HUES48 (cell line): ENCODE measurements around the gene CDC20B.

Experiments used
- H3K27ac ChIP-seq: one replicate; pipeline ENCODE4 v1.7.0; 2013; ENCODE audit warnings: low read depth, low read length, inconsistent platforms
- H3K27me3 ChIP-seq: 2 replicates; pipeline ENCODE4 v1.6.1; 2013; ENCODE audit warnings: mild to moderate bottlenecking, low read length; ENCODE audit not compliant: control insufficient read depth, insufficient read depth
- H3K36me3 ChIP-seq: 2 replicates; pipeline ENCODE4 v1.6.1; 2013; ENCODE audit warnings: low read length; ENCODE audit not compliant: control insufficient read depth, insufficient read depth
- H3K4me1 ChIP-seq: 2 replicates; pipeline ENCODE4 v1.6.1; 2013; ENCODE audit warnings: mild to moderate bottlenecking, low read length; ENCODE audit not compliant: control insufficient read depth, insufficient read depth
- H3K4me3 ChIP-seq: 2 replicates; pipeline ENCODE4 v1.5.1; 2013; ENCODE audit warnings: mild to moderate bottlenecking, low read depth, low read length
- H3K9ac ChIP-seq: 2 replicates; pipeline ENCODE4 v1.6.1; 2013; ENCODE audit warnings: mild to moderate bottlenecking, low read depth, low read length, moderate library complexity
- H3K9me3 ChIP-seq: 2 replicates; pipeline ENCODE4 v1.6.1; 2013; ENCODE audit warnings: low read length; ENCODE audit not compliant: control insufficient read depth, insufficient read depth

CDC20B gene

DNA sequence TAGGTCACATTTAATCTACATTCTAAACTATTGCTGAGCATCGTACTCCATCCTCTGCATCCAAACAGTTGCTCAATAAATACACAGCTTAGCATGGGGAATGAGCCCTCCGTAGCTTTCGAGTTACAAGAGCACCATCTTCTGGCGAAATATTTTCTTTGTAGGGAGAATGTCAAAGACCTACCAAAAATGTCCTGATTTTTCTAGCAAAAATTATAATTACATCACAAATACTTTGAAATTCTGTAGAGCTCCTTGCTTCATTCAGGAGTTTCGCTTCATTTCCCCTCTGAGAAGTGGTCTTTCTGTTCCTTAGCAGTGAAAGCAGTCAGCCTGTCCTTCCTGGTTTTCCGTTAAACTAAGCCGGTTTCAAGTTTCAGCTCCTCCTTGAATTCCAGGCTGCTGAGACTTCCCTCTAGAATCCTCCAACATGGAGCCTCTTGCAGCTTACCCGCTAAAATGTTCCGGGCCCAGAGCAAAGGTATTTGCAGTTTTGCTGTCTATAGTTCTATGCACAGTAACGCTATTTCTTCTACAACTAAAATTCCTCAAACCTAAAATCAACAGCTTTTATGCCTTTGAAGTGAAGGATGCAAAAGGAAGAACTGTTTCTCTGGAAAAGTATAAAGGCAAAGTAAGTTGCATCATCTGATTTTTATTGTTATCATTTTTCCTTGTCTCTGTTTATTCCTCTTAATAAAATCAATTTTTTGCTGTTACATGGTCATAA, 13.0 kb downstream of the CDC20B start, which contains the start of gene GPX8:
Gene GPX8 (plus strand): TSS at position 409 of the 730 bp plus-strand sequence. CDS start 22 bp downstream, at position 431.
- peak within 1 kb of the TSS; percentile 85 for H3K27ac ChIP-seq

DNA sequence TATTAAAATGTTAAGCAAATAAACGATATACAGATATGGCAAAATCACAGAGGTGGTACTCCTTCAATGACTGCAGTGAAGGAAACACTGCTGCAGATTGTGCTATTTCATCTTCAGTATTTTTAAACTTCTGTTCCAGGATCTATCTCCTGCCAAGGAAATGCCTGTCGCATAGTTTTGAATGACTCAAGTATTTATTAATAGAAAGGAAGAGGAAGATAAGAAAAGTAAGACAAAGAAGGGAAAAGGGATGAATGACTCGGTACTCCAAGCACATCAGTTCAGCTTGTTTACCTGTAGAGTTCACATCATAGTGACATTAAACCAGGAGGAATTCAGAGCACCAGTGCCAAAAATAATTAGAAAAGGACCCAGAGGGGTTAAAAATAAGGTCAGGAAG, 18.1 kb downstream of the CDC20B start:
- no peak overlapping the region for H3K9ac ChIP-seq
- no peaks in the 10 kb centered on the region for H3K36me3 ChIP-seq
- H3K9me3 ChIP-seq: no peaks in the 10 kb centered on the region
- H3K27me3 ChIP-seq: no peaks in the 10 kb centered on the region
- H3K4me3 ChIP-seq: no peak overlapping the region
- H3K4me1 ChIP-seq: no peaks in the 10 kb centered on the region
- no peak overlapping the region for H3K27ac ChIP-seq

More for the DNA sequence above, 13.0 kb downstream of the CDC20B start, which contains the start of gene GPX8:
- Histone ChIP-seq H3K9ac (peak within 1 kb of the TSS; percentile 92), H3K4me3 (peak within 1 kb of the TSS; percentile 83), H3K9me3 (no peaks in the 10 kb centered on the region), H3K4me1 (no peaks in the 10 kb centered on the region), H3K27me3 (no peaks in the 10 kb centered on the region), H3K36me3 (peaks cover 35% of the 10 kb centered on the region)

DNA sequence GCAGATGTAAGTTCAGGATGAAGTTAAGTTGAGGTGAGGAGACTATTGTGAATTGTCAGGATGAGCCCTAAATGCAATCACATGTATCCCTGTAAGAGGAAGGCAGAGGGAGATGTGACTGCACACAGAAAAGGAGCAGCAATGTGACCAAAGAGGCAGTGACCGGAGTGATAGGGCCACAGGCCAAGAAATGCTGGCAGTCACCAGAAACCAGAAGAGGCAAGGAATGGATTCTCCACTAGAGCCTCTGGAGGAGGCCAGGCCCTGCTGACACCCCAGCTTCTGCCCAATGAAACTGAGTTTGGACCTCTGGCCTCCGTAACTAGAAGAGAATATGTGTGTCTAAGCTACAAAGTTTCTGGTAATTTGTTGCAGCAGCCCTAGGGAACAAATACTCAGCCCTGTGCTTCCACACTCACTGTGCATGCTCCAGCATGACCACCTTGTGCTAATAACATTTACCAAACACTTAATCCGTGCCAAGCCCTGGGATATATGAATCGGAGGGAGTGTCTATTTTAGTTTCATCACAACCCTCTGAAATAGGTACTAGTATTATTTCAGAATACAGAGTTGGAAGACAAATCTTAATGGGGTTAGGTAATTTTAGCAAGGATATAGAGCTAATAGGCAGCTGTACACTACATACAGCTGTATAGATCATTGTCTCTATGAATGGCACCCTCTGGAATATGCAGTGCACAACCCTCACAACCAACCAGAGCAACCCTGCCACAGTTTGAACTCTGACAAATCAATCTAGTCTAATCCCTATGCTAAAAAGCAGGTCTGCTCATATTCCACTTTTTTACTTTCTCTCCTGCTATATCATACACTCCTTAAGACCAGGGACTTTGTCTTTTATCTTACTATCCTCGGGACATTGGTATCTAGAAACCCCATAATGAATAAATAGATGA, 20.8 kb downstream of the CDC20B start:
- no peak overlapping the region for H3K4me3 ChIP-seq
- H3K36me3 ChIP-seq: no peaks in the 10 kb centered on the region
- no peaks in the 10 kb centered on the region for H3K4me1 ChIP-seq
- H3K27me3 ChIP-seq: no peaks in the 10 kb centered on the region
- no peak overlapping the region for H3K9ac ChIP-seq
- no peaks in the 10 kb centered on the region for H3K9me3 ChIP-seq
- H3K27ac ChIP-seq: no peak overlapping the region

DNA sequence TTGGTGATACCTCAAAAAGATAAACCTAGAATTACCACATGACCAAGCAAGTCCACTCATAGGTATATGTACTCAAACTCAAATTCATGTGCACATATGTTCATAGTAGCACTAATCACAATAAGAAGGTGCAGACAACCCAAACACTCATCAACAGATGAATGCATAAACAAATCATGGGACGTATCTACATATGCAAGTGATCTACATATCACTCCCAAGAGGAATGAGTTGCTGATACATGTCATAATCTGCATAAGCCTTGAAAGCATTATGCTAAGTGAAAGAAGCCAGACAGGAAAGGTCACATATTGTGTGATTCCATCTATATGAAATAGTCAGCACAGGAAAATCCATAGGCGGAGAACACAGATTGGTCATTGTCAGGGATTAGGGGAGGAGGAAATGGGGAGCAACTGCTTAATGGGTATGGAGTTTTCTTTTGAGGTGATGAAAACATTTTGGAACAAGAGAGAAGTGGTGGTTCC, 23.6 kb downstream of the CDC20B start:
- Histone ChIP-seq H3K4me3 (no peak overlapping the region), H3K4me1 (no peaks in the 10 kb centered on the region), H3K36me3 (no peaks in the 10 kb centered on the region), H3K9me3 (no peaks in the 10 kb centered on the region), H3K9ac (no peak overlapping the region), H3K27me3 (no peaks in the 10 kb centered on the region), H3K27ac (no peak overlapping the region)

DNA sequence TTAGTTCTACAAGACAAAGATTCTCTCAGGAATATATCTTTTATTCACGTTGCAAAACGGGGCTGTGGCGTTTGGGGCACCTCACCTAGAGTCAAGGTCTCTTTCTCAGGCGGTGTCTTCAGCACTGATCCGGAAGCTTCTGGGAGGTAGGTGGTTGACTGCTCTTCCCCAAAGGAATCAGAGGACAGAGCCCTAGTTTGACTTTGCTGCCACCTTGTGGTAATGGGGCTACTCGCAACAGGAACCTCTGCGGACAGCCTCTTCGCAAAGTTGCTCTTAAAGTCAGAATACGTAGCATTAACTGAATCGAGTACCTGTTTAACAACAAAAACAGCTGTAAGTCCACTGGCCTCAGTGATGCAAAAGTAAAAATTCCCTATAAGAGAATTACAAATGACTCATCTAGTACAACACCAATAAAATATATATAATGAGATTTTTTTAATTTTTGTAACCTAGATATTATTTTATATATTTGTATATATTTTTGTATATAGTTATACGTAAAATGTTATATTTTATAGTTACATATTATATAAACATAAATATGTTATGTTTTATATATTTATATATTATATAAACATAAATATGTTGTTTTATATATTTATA, 26.3 kb downstream of the CDC20B start:
- no peaks in the 10 kb centered on the region for H3K4me1 ChIP-seq
- H3K27me3 ChIP-seq: no peaks in the 10 kb centered on the region
- no peaks in the 10 kb centered on the region for H3K9me3 ChIP-seq
- no peak overlapping the region for H3K27ac ChIP-seq
- H3K9ac ChIP-seq: no peak overlapping the region
- no peak overlapping the region for H3K4me3 ChIP-seq
- no peaks in the 10 kb centered on the region for H3K36me3 ChIP-seq

DNA sequence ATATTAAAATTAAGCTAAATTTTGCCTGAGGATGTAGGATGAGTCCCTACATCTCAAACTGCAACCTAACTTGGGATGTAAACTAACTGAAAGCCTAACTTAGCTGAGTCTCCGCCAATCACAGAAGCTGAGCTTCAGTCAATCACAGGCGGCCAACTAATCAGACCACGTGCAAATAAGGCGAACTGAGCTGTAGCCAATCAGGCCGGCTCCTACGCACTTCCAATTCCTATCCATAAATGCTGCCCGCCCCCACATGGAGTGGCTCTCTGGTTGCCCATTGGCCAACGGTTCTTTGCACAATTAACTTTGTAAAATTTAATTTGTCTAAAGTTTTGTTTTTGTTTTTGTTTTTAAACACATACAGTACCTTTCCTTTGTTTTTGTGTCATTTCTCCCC, 26.9 kb downstream of the CDC20B start:
- Histone ChIP-seq H3K36me3 (no peaks in the 10 kb centered on the region), H3K27me3 (no peaks in the 10 kb centered on the region), H3K4me3 (no peak overlapping the region), H3K27ac (no peak overlapping the region), H3K9ac (no peak overlapping the region), H3K9me3 (no peaks in the 10 kb centered on the region), H3K4me1 (no peaks in the 10 kb centered on the region)

DNA sequence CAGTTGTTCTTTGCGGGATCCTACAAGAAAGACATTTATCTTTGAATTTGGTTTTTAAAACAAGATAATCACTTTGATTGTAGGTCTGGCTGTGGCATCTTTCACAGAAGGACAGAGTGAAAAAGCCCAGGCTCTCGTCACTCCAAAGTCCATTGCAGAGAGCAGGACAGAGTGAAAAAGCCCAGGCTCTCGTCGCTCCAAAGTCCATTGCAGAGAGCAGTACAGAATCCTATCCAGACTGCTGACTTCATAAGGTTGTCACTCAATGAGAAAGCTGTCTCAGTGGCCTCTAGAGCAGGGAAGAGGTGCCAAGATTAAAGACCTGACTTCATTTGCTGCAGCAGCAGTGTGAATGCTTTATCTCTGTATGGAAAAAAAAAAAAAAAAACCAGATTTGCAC, 29.4 kb downstream of the CDC20B start:
- H3K9me3 ChIP-seq: no peaks in the 10 kb centered on the region
- H3K27me3 ChIP-seq: no peaks in the 10 kb centered on the region
- H3K27ac ChIP-seq: no peak overlapping the region
- H3K4me3 ChIP-seq: no peak overlapping the region
- H3K9ac ChIP-seq: no peak overlapping the region
- H3K36me3 ChIP-seq: no peaks in the 10 kb centered on the region
- no peaks in the 10 kb centered on the region for H3K4me1 ChIP-seq

DNA sequence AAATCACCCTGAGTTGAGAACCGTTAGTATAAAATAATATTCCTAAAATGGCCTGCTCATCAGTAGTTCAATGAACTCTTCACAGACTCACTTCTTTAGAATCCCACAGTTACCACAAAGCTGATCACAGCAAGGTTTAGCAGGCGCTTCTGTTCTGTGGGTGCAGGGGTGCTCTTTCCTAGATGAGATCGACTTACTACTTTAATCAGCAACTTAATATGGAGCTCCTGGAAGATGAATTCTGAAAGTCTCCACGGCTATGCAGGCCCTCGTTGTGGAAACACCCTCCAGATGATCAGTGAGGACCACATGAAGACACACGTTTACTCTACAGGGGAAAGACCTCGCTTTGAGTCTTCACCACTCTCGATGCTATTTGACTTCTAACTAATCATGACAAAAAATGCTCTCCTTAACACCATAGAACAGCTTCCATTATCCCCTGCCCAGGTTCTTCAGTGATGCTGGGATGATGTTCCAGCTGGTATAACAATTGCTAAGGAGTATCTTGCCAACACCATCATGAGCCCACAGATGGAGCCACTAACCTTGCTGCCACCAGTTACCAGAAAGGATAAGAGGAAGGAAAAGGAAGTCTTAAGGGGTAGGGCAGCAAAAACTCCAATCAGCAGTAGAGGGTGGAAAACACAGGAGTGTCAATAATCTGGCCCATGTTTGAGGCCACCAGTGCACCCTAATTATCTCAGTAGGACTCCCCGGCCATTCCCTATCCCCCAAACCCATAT, 30.9 kb downstream of the CDC20B start:
- no peak overlapping the region for H3K4me3 ChIP-seq
- no peak overlapping the region for H3K9ac ChIP-seq
- no peak overlapping the region for H3K27ac ChIP-seq
- no peaks in the 10 kb centered on the region for H3K9me3 ChIP-seq
- H3K4me1 ChIP-seq: no peaks in the 10 kb centered on the region
- H3K36me3 ChIP-seq: no peaks in the 10 kb centered on the region
- H3K27me3 ChIP-seq: no peaks in the 10 kb centered on the region

DNA sequence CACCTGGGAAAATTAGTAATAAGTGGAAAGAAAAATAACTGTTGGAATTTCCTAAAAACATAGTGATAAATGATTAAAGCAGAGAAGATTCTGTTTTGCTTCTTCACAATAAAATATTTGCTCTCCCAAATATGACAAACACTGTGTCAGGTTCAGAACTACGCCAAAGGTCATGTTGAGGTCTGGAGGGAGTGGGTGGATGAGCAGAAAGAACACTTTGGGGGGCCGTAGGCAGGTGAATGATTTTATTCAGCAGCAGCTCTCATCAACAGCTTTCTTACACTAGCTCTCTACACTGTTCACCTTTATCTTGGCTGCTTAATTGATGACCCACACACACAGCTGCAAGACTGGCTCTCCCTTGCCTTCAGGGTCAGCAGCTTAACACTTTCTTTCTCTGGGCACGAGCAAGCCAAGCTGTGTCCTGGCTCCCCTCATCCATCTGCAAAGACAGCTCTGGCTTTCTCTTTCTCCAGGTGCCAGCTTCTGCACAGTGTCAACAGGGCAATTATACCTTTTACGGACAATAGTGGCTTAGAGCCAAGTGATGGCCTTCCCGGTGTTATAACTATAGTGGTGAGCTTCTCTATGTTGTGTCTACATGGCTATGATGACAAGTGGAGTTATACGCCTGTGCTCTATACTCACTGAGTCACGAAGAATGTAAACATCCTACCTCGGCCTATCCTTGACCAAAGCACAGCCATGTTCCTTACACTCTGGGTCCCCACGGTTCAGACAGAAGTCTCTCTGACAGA, 31.9 kb downstream of the CDC20B start:
- H3K27me3 ChIP-seq: no peaks in the 10 kb centered on the region
- H3K27ac ChIP-seq: no peak overlapping the region
- H3K9ac ChIP-seq: no peak overlapping the region
- no peaks in the 10 kb centered on the region for H3K36me3 ChIP-seq
- no peaks in the 10 kb centered on the region for H3K4me1 ChIP-seq
- no peaks in the 10 kb centered on the region for H3K9me3 ChIP-seq
- no peak overlapping the region for H3K4me3 ChIP-seq

DNA sequence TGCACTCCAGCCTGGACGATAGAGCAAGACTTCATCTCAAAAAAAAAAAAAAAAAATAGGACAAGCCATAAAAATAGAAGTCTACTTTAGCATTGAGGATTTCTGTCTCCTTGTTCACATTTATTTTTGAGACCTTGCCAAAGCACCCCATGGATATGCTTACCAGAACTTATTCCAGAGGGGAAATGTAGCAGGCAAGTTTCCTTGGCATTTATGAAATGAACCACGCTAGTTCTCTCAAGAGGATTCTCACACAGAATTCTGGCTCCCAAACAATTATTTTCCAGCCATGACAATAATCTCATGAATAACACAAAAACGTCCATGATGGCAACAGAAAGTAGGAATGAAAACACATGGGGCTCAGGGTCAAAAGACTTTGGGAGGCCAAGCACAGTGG, 36.5 kb downstream of the CDC20B start:
- no peaks in the 10 kb centered on the region for H3K9me3 ChIP-seq
- no peak overlapping the region for H3K27ac ChIP-seq
- no peaks in the 10 kb centered on the region for H3K36me3 ChIP-seq
- no peaks in the 10 kb centered on the region for H3K4me1 ChIP-seq
- no peaks in the 10 kb centered on the region for H3K27me3 ChIP-seq
- no peak overlapping the region for H3K4me3 ChIP-seq
- no peak overlapping the region for H3K9ac ChIP-seq
